Stimulated activated naive CD8-positive, alpha-beta T cell treated with anti-CD3 and anti-CD28 coated beads, Interleukin-15, amount 100 ng/mL, for 72 hours (primary cell): Measurements from ENCODE around the gene HBG1.

Experiments
- ATAC-seq: fragments of 150-1000 bp; cut with Tn5 transposase; 2 replicates; pipeline ENCODE4 v1.10.0; 2021; ENCODE audit warnings: mild to moderate bottlenecking, moderate library complexity
- DNase-seq, 2 donors: peaks; one replicate each; pipeline ENCODE4 v3.0.0; 2021 to 2022
- H3K27ac Mint-ChIP-seq, 2 donors: one replicate each; pipeline ENCODE4 v1.8.0; 2022; ENCODE audit warnings: mild to moderate bottlenecking in 2 of 2, mixed read lengths in 2 of 2, moderate library complexity in 2 of 2
- H3K27me3 Mint-ChIP-seq: one replicate; pipeline ENCODE4 v1.8.0; 2022; ENCODE audit warnings: mixed read lengths
- H3K4me1 Mint-ChIP-seq: one replicate; pipeline ENCODE4 v1.8.0; 2022; ENCODE audit warnings: mild to moderate bottlenecking, mixed read lengths
- H3K4me3 Mint-ChIP-seq, 2 donors: one replicate each; pipeline ENCODE4 v1.8.0; 2022; ENCODE audit warnings: mild to moderate bottlenecking in 2 of 2, mixed read lengths in 2 of 2, moderate library complexity in 1 of 2
- H3K9me3 Mint-ChIP-seq, 2 donors: one replicate each; pipeline ENCODE4 v1.8.0; 2022; ENCODE audit warnings: mixed read lengths in 2 of 2

The HBG1 gene

DNA sequence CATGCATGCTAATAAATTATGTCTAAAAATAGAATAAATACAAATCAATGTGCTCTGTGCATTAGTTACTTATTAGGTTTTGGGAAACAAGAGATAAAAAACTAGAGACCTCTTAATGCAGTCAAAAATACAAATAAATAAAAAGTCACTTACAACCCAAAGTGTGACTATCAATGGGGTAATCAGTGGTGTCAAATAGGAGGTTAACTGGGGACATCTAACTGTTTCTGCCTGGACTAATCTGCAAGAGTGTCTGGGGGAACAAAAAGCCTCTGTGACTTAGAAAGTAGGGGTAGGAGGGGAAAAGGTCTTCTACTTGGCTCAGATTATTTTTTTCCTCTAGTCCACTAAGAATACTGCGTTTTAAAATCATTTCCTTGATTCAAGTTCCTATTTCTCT lies 22.0 kb downstream of the HBG1 start:
- ATAC-seq (no peak), DNase-seq (no peak)
- Mint-ChIP-seq H3K4me1 (no peaks in the 10 kb centered on the region), H3K9me3 (no peaks in the 10 kb centered on the region), H3K4me3 (no peak overlapping the region), H3K27me3 (peaks cover 13% of the 10 kb centered on the region), H3K27ac (no peak overlapping the region)

- peaks cover 13% of the 10 kb centered on the region for H3K27me3 Mint-ChIP-seq
- ATAC-seq = no peak
- DNase-seq = no peak
- H3K4me1 Mint-ChIP-seq = no peaks in the 10 kb centered on the region
- H3K27ac Mint-ChIP-seq = no peak within 1 kb of the TSS
- H3K4me3 Mint-ChIP-seq = no peak within 1 kb of the TSS
- H3K9me3 Mint-ChIP-seq = no peaks in the 10 kb centered on the region
These were observed 22.8 kb downstream of the HBG1 start, which contains the start of gene HBB for GRCh38 chr11:5226732-5227310. Gene HBB, minus strand, starts transcription at chr11:5227071. Its CDS starts 50 bp downstream, at chr11:5227021.

DNA sequence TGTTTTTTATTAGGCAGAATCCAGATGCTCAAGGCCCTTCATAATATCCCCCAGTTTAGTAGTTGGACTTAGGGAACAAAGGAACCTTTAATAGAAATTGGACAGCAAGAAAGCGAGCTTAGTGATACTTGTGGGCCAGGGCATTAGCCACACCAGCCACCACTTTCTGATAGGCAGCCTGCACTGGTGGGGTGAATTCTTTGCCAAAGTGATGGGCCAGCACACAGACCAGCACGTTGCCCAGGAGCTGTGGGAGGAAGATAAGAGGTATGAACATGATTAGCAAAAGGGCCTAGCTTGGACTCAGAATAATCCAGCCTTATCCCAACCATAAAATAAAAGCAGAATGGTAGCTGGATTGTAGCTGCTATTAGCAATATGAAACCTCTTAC lies 24.2 kb downstream of the HBG1 start:
- peaks cover 13% of the 10 kb centered on the region for H3K27me3 Mint-ChIP-seq
- no peak overlapping the region for H3K27ac Mint-ChIP-seq
- H3K9me3 Mint-ChIP-seq = no peaks in the 10 kb centered on the region
- H3K4me1 Mint-ChIP-seq = no peaks in the 10 kb centered on the region
- no peak for DNase-seq
- no peak for ATAC-seq
- no peak overlapping the region for H3K4me3 Mint-ChIP-seq

DNA sequence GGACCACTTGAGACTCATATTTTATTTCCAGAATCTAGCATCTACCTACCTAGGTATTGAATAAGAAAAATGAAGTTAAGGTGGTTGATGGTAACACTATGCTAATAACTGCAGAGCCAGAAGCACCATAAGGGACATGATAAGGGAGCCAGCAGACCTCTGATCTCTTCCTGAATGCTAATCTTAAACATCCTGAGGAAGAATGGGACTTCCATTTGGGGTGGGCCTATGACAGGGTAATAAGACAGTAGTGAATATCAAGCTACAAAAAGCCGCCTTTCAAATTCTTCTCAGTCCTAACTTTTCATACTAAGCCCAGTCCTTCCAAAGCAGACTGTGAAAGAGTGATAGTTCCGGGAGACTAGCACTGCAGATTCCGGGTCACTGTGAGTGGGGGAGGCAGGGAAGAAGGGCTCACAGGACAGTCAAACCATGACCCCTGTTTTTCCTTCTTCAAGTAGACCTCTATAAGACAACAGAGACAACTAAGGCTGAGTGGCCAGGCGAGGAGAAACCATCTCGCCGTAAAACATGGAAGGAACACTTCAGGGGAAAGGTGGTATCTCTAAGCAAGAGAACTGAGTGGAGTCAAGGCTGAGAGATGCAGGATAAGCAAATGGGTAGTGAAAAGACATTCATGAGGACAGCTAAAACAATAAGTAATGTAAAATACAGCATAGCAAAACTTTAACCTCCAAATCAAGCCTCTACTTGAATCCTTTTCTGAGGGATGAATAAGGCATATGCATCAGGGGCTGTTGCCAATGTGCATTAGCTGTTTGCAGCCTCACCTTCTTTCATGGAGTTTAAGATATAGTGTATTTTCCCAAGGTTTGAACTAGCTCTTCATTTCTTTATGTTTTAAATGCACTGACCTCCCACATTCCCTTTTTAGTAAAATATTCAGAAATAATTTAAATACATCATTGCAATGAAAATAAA lies 24.8 kb downstream of the HBG1 start:
- no peaks in the 10 kb centered on the region for H3K9me3 Mint-ChIP-seq
- H3K27me3 Mint-ChIP-seq = peaks cover 13% of the 10 kb centered on the region
- ATAC-seq (no peak), DNase-seq (no peak)
- H3K4me3 Mint-ChIP-seq = no peak overlapping the region
- H3K4me1 Mint-ChIP-seq = no peaks in the 10 kb centered on the region
- H3K27ac Mint-ChIP-seq = no peak overlapping the region

- no peak for DNase-seq
- H3K4me1 Mint-ChIP-seq = no peaks in the 10 kb centered on the region
- H3K4me3 Mint-ChIP-seq = no peak overlapping the region
- H3K27me3 Mint-ChIP-seq = peaks cover 13% of the 10 kb centered on the region
- ATAC-seq = no peak
- no peak overlapping the region for H3K27ac Mint-ChIP-seq
- H3K9me3 Mint-ChIP-seq = peaks cover 0 to 6% of the 10 kb centered on the region in 2 donors
These were observed 26.0 kb downstream of the HBG1 start for GRCh38 chr11:5223686-5224085.

GRCh38 chr11:5223146-5223545 lies 26.5 kb downstream of the HBG1 start:
- no peak overlapping the region for H3K4me3 Mint-ChIP-seq
- ATAC-seq (no peak), DNase-seq (no peak)
- H3K27me3 Mint-ChIP-seq = peaks cover 13% of the 10 kb centered on the region
- H3K4me1 Mint-ChIP-seq = no peaks in the 10 kb centered on the region
- peaks cover 0 to 8% of the 10 kb centered on the region in 2 donors for H3K9me3 Mint-ChIP-seq
- H3K27ac Mint-ChIP-seq = no peak overlapping the region

GRCh38 chr11:5210376-5210885 lies 39.2 kb downstream of the HBG1 start:
- DNase-seq = no peak
- Mint-ChIP-seq H3K9me3 (peaks cover 0 to 6% of the 10 kb centered on the region in 2 donors), H3K4me1 (no peaks in the 10 kb centered on the region), H3K4me3 (no peak overlapping the region), H3K27ac (no peak overlapping the region), H3K27me3 (no peaks in the 10 kb centered on the region)
- no peak for ATAC-seq

- Mint-ChIP-seq H3K4me3 (no peak overlapping the region), H3K27me3 (peaks cover 5% of the 10 kb centered on the region), H3K9me3 (no peaks in the 10 kb centered on the region), H3K4me1 (no peaks in the 10 kb centered on the region), H3K27ac (no peak overlapping the region)
- ATAC-seq (no peak), DNase-seq (no peak)
These were observed 44.9 kb downstream of the HBG1 start for GRCh38 chr11:5204787-5205186.

DNA sequence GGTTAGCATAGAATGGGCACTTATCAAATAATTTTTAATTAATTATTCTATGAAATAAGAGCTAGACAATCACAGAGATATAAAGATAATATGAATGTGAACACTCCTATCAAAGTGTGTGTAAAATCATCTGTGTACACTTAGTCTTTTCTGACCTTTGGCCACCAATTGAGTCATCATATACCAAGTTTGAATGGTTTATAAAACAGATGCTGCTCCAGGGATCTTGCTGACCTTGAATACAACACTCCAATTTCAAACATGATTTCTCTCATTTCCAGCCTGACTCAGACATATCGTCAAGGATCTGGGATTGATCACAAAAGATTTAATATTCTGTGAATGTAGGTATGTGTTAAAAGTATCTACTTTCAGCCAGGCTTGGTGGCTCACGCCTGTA lies 46.3 kb downstream of the HBG1 start:
- no peaks in the 10 kb centered on the region for H3K9me3 Mint-ChIP-seq
- H3K4me3 Mint-ChIP-seq = no peak overlapping the region
- no peak for DNase-seq
- H3K4me1 Mint-ChIP-seq = no peaks in the 10 kb centered on the region
- ATAC-seq = no peak
- H3K27me3 Mint-ChIP-seq = peaks cover 9% of the 10 kb centered on the region
- no peak overlapping the region for H3K27ac Mint-ChIP-seq

DNA sequence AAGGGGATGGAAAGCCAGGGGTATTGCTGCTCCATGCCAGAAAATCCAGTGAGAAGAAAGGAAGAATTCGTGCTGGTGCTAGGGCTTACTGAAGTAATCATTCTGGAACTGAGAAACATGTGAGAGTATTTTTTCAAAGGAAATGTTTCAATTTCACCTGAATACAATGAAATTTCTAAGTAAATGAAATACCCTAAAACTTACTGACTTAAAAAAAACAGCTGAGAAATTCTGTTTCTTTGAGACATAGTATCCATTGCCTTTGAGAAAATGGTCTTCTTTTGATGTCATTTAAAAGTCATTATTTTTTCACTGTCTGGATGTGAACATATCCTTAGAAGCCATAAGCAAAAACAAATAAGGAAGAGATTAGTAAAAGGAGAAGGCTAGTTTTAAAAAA lies 49.1 kb downstream of the HBG1 start, which contains the start of gene OR51V1:
Gene OR51V1 (minus strand): TSS at position 101 of the 400 bp plus-strand sequence. CDS start 0 bp downstream, at position 101.
- Mint-ChIP-seq H3K4me3 (no peak within 1 kb of the TSS), H3K9me3 (no peaks in the 10 kb centered on the region), H3K27ac (no peak within 1 kb of the TSS), H3K27me3 (peaks cover 9% of the 10 kb centered on the region), H3K4me1 (no peaks in the 10 kb centered on the region)
- DNase-seq (no peak), ATAC-seq (no peak)

GRCh38 chr11:5198285-5198684 lies 51.4 kb downstream of the HBG1 start:
- DNase-seq = no peak
- Mint-ChIP-seq H3K27ac (no peak overlapping the region), H3K9me3 (peaks cover 0 to 5% of the 10 kb centered on the region in 2 donors), H3K27me3 (peaks cover 9% of the 10 kb centered on the region), H3K4me3 (no peak overlapping the region), H3K4me1 (no peaks in the 10 kb centered on the region)
- no peak for ATAC-seq
